HG03135 (cell line): ENCODE data around the gene PRR14.
A peak's percentile ranks its signal among the peaks of the same experiment; 100 is the strongest.
"Not testable (repeated sequence)": the region's sequence is repeated elsewhere in the genome, so short reads cannot be mapped to it uniquely, and the experiment has no call there.

Experiments
- ATAC-seq: cut with Tn5 transposase; IDR thresholded peaks from one replicate; pipeline ENCODE4 v1.9.1; 2021; ENCODE audit warnings: mild to moderate bottlenecking, moderate library complexity; ENCODE audit not compliant: unreplicated experiment

PRR14 gene

DNA sequence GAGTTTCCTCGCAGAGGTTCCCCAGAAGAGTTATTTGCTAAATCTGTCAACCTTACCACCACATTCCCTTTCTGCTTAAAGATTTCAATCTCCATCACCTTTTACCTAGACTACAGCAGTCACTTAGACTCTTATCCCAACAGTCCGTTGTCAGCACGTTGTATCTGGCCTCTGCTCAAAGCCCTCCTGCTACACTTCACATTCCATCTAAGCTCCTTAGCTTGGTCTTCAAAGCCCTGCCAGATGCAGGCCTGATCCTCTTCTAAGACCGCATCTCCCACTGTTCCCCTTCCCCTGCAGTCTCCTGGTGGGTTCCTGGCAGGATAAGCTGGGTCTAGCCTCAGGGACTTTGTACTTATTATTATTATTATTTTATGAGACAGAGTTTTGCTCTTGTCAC lies 37.9 kb downstream of the PRR14 start:
- no peak for ATAC-seq

DNA sequence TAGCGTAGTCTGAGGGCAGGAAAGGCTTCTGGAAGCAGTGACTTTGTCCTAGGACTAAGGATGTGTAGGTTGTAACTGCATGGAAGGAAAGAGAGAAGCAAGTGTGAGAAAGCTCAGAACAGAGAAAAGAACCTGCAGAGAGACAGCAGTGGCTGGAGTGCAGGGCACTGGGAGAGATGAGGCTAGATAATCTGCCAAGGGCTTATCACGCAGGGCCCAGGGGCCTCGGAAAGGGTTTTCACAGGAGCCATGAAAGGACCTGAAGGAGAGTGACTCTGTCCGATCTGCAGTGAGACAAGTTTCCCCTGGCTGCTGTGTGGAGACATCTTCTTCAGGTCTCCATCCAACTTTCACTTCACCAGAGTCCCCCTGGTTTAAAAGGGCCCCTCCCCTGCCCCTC lies 41.1 kb downstream of the PRR14 start:
- ATAC-seq = no peak

DNA sequence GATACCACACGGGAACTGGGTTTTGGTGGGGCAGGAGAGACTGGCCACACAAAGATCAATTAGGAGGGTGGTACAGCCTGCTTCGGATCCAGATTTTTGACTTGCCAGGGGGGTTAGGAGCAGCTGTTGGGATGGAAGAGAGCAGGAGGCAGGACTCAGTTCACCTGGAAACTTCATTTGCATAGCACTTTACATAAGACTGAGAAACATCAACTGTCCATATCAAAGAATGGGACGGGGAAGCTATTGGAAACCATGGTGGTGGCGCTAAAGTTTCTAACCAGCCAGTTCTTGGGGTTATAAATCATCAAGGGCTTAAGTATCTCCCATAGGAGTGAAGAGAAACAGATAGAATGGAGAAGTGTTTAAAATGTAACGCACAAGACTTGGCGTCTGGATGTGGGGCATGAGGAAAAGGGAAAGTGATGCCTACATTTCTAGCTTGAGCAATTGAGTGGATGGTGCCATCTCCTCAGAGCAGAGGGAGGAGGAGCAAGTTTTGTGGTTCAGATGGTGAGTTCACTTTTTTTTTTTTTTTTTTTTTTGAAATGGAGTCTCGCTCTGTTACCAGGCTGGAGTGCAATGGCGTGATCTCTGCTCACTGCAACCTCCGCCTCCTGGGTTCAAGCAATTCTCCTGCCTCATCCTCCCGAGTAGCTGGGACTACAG lies 41.8 kb downstream of the PRR14 start:
- ATAC-seq = no peak

DNA sequence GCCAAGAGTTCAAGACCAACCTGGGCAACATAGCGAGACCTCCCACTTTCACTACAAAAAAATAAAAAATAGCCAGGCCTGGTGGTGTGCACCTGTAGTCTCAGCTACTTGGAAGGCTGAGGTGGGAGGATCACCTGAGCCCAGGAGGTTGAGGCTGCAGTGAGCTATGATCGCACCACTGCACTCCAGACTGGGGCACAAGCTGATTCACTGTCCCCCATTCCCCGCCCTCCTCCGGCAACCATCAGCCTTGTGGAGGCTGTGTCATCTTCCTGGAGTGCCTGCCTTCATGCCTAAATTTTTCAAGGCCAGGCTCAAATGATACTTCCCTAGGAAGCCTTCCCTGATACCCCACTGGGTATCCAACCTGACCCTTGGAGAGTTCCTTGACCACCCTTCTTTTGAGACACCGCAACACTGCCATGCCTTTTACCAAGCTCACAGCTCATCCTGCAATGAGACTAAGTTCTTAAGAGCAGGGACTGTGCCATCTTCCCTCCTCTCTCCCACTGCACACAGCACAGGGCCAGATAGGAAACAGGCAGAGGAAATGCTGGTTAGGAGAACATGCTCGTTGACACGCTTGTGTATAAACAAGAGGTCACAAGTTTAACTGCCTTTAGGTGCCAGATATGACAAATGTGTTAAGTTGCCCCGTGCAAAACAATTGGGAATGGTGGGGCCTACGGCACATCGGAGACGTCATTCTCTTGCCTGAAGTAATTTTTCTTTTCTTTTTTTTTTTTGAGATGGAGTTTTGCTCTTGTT lies 44.4 kb downstream of the PRR14 start:
- ATAC-seq = no peak

DNA sequence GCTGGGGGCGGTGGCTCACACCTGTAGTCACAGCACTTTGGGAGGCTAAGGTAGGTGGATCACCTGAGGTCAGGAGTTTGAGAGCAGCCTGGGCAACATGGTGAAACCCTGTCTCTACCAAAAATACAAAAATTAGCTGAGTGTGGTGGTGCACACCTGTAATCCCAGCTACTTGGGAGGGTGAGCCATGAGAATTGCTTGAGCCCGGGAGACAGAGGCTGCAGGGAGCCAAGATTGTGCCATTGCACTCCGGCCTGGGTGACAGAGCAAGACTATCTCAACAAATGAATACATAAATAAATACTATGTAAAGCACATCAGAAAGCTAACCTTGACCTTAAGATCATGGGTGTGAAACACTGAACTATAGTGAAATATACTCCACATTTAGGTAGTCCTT lies 45.9 kb downstream of the PRR14 start:
- ATAC-seq = not testable (repeated sequence)

DNA sequence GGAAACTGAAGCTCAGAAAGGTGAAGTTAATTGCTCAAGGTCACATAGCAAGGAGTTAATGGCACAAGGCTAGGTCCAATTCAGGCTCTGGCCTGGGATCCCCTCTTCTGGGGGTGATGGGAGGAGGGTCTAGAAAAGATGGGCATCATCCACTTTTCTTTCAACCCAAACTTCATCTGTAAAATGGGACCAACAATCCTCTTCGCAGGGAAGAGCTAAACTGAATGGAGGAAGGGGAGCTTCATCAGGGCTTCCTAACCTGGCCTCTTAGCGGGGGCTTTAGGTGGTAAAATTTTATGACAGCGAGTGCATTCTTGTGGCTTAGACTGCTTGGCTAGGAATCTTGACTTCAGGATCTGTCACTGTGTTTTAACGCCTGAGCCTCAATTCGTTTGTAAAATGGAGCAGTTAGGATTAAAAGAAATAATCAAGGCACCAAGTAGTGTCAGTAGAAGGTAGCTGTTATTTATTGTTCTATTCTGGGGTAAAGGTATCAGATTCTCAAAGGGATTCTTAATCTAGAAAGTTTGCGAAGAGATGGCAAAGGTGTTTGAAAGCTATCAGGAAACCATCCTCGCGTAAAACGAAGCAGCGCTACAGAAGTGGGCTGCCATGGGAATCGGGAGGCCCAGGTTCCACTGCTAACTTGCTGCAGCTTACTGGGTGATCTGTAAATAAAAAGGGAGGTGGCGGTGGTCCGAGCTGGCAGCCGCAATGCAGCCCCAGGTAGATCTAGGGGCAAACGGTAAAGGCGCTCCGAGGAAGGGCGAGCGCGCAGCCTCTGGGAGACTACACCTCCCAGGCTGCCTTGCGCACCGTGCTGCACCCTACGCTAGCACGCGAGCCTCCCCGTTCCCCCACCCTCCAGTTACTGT lies 46.7 kb downstream of the PRR14 start:
- peak; percentile 83 for ATAC-seq

DNA sequence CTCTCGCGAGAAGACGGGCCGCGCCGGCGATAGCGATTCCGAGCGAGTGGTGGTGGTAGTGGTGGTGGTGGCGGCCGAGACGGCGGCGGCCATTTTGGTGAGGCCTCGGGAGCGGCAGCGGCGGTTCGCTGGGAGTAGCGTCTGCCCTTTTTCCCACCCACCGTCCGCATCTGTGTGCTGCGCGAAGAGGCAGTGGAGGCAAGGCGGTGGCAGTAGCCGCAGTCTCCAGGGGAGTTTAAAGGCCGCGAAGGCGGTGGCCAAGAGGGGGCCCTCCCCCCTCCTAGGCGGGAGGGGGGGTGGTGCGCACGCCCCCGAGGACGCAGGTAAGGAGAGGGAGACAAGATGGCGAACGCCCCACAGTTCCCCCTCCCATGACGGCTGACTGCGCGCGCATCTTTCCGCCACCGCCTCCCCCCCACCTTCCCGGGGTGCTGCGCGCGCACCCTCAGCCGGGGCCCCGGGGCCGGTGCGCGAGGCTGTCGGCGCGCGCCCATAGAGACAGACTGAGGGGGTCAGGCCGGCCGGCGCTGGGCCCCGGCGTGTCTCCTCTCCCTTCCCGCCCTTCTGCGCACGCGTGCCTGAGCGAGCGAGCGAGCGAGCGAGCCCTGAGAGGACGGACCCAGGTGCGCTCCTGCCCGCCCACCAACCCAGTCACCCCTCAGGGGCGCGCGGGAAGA lies 47.5 kb downstream of the PRR14 start:
- peak; percentile 63 for ATAC-seq

DNA sequence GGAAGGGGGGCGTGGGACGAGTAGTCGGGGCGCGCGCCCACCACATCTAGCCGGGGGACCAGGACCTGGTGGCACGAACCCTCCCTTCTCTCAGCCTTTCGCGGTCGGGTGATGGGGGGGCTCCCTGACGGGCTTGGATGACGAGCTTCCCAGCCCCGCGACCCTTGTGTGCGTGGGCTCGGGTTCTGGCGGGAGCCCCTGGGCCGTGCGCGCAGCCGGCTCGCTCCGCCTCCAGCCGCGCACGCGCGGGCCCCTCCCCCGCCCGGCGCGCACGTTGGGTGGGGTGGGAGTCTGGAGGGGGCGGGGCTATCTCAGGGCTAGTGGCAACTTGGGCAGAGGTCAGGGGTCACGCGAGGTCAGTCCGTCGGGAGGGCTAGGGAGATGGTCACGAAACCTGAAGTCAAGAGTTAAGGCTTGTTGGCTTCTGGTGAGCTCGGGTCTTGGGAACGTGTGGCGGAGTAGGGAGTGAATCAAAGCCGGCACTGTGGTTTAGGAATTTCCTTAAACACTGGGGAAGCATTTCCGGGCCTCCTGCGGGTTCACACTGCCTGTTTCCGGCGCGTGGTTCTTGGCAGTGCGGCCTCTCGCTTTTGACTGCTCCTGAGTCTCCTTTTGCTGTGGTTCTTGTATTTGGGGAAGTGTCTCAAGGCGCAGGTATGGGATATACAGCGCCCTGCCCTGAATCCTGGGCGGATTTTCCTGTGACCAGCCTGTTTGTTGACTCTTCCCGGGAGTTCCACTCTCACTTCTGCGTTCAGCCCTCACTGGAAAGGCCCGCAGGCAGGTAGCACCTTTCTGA lies 48.3 kb downstream of the PRR14 start, which contains the start of gene SRCAP:
Gene SRCAP, plus strand, starts transcription at position 356 of the 799 bp plus-strand sequence. CDS start 1,654 bp downstream, outside the sequence.
- ATAC-seq = peak; percentile 35

DNA sequence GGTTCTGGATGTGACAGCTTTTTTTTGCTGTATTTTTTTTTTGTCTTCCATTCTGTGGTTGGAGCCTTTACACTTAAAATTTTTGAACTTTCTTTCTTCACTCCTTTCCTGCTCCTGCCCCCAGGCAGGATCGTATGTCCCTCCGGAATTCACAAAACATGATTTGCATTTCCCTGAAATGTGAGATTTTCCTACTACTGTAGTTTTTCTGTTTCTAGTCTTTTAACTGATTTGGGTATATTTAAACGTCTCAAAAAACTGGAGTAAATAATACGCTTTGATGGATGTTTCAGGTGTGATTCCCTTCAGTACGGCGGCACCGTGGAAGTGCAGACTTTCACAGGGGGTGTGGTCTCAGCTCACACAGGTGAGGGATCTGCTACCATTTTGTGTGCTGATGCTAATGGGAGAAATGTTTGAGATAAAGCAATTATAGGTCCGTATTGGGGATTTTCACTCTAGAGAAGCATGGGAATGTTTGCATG lies 48.9 kb downstream of the PRR14 start:
- ATAC-seq = no peak

DNA sequence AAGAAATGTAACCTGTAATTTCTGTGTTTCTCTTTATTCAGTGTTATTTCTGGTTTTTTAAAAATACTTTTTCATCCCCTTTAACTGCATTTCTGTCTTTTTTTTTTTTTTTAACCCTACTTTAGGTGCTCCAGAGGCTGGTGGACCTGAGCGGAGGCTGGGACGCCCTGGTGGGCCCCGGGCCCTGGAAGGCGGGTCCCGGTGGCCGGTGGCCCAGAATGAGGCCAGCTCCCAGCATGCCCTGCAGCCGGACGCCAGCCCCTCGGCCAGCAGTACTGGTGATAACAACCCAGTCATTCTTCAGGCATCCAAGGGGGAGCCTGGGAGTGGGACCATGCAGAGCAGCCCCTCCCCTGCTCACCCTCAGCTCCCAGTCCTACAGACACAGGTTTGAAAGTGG lies 49.7 kb downstream of the PRR14 start:
- no peak for ATAC-seq

DNA sequence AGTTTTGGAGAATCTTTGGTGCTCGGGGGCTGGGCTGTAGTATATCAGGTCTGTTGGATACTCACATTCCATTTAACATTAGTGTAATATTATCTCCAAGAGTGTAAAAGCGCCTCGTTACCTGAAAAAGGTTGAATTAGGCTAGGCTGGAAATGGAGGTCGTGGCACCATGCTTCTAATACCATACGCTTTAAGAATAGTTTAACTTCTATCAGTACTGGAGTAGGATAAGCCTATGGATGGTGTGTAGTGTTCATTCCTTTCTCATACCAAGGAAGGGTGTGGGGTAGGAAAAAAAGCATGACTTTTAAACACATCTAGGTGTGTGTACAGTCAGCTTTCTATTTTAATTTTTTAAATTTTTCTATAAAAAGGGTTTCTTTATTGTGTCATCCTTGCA lies 50.2 kb downstream of the PRR14 start:
- no peak for ATAC-seq

DNA sequence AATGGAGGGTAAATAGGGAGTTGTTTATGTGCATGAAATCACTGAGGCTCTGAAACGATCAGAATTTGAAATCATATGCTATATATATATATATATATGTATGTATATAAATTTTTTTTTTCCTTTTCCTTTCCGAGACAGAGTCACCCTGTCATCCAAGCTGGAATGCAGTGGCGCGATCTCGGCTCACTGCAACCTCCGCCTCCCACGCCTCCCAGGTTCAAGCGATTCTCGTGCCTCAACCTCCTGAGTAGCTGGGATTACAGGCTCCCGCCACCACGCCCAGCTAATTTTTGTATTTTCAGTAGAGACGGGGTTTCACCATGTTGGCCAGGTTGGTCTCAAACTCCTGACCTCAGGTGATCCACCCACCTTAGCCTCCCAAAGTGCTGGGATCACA lies 52.3 kb downstream of the PRR14 start:
- ATAC-seq = not testable (repeated sequence)

DNA sequence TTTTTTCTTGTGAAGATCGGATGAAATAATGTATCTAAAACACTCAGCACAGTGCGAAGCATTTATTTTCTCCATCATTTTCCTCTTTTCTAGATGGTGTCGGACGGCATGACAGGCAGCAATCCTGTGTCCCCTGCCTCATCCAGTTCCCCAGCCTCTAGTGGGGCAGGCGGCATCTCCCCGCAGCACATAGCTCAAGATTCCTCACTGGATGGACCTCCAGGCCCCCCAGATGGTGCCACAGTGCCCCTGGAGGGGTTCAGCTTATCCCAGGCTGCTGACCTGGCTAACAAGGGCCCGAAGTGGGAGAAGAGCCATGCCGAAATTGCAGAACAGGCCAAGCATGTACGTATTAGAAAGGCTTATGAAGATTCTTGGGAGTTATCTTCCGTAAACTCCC lies 53.2 kb downstream of the PRR14 start:
- no peak for ATAC-seq
